Prostate gland (tissue), 2 donors: Measurements from ENCODE around the gene DOCK3. TPM values are rescaled to one million over a fixed set of nuclear protein-coding genes. Genes with fewer than 3 reads are reported as not detected.

Experiments
- DNase-seq: peaks from one replicate; pipeline ENCODE4 v3.0.0-alpha.2; 2019; ENCODE audit warnings: low spot score
- H3K27ac ChIP-seq, 2 donors: fragments of 200-600 bp; sonication (generic); 2 replicates each; pipeline ENCODE4 v1.5.1; 2017 to 2019
- H3K27me3 ChIP-seq: fragments of 200-600 bp; sonication (generic); replicated peaks from 2 replicates; pipeline ENCODE4 v1.5.1; 2019; ENCODE audit not compliant: insufficient read depth
- H3K36me3 ChIP-seq, 2 donors: fragments of 200-600 bp; sonication (generic); 1 replicate in 1 of 2; 2 replicates in 1 of 2; pipeline versions ENCODE4 v1.5.1 to v1.8.1; 2017 to 2019
- H3K4me1 ChIP-seq: fragments of 200-600 bp; sonication (generic); replicated peaks from 2 replicates; pipeline ENCODE4 v1.5.1; 2019
- H3K4me3 ChIP-seq, 2 donors: fragments of 200-600 bp; sonication (generic); 2 replicates each; pipeline ENCODE4 v1.5.1; 2017 to 2019
- H3K9me3 ChIP-seq: fragments of 200-600 bp; sonication (generic); 2 replicates; pipeline ENCODE4 v1.5.1; 2017
- CTCF ChIP-seq, 4 experiments: fragments of 200-600 bp in 2 of 4; fragments of 450-650 bp in 2 of 4; sonication (generic) in 2 of 4; IDR thresholded peaks; 1 replicate in 3 of 4; 2 replicates in 1 of 4; pipeline ENCODE4 v1.5.1; 2016 to 2019; ENCODE audit warnings: antibody characterized with exemption in 4 of 4, mild to moderate bottlenecking in 2 of 4, moderate library complexity in 2 of 4
- POLR2A ChIP-seq: fragments of 450-650 bp; IDR thresholded peaks from one replicate; pipeline ENCODE4 v1.6.1; 2016; ENCODE audit warnings: antibody characterized with exemption, mild to moderate bottlenecking
- POLR2AphosphoS5 ChIP-seq: sonication (generic); formaldehyde crosslinking; IDR thresholded peaks from one replicate; pipeline ENCODE4 v1.6.1; 2017; ENCODE audit warnings: antibody characterized with exemption
- WGBS: methylation state at CpG from one replicate; pipeline ENCODE4 v1.1.5; 2018; 5-methylcytosine and 5-hydroxymethylcytosine counted together
- intact Hi-C: fragments of 100-400 bp; cut with DNase I; formaldehyde crosslinking; loops from one replicate; pipeline ENCODE4 v1.14.2; 2022
- total RNA-seq, 2 donors: library from RNA; depleted of rRNA; stranded (reverse); fragments of >200 nt; gene quantifications; one replicate each; pipeline ENCODE4 v1.1.0, GENCODE V29; 2016

Gene DOCK3
- total RNA-seq, 2 donors from 2014 or later, result 0.36 to 6.3 TPM

DNA sequence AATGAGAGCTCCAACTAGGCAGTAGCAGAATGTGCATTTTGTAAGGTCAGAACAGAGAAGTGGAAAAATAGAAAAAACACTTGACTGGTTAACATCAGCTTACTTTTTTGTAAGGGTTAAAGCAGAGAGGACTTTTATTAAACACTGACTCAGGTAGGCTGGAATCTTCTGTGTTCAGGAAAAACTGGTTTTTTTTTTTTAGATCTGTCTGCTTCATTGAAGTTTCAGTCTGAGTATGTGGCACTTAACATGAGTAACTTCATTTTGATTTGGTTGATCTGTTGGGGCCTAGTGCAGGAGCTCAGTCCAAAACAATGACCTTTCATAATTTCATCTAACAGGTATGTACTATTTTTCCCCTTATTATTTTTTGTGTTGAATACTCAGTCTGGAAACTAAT, 141.1 kb downstream of the DOCK3 start:
- H3K36me3 ChIP-seq, result no peaks in the 10 kb centered on the region
- TF ChIP-seq CTCF (IDR thresholded peaks at IDR 0.05) (no peak), POLR2AphosphoS5 (no peak), POLR2A (no peak)
- DNase-seq, result no peak
- H3K4me3 ChIP-seq, result no peak overlapping the region
- H3K27ac ChIP-seq, result no peak overlapping the region
- no peaks in the 10 kb centered on the region for H3K9me3 ChIP-seq
- H3K4me1 ChIP-seq, result no peaks in the 10 kb centered on the region
- intact Hi-C loops, result no loop called here
- H3K27me3 ChIP-seq, result no peaks in the 10 kb centered on the region

DNA sequence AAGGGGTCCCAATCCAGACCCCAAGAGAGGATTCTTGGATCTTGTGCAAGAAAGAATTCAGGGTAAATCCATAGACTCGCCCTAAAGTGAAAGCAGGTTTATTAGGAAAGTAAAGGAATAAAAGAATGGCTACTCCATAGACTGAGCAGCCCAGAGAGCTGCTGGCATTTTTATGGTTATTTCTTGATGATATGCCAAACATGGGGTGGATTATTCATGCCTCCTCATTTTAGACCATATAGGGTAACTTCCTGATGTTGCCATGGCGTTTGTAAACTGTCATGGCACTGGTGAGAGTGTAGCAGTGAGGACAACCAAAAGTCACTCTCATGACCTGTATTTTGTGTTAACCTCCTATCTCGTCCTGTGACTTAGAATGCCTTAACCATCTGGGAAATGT, 142.2 kb downstream of the DOCK3 start:
- H3K4me1 ChIP-seq, result no peaks in the 10 kb centered on the region
- intact Hi-C loops, result no loop called here
- WGBS, result 51% methylated on average over 3 of the region's 3 CpGs
- no peak overlapping the region for H3K4me3 ChIP-seq
- H3K27me3 ChIP-seq, result no peaks in the 10 kb centered on the region
- no peaks in the 10 kb centered on the region for H3K36me3 ChIP-seq
- H3K9me3 ChIP-seq, result no peaks in the 10 kb centered on the region
- no peak overlapping the region for H3K27ac ChIP-seq
- DNase-seq, result no peak
- TF ChIP-seq POLR2AphosphoS5, result no peak

DNA sequence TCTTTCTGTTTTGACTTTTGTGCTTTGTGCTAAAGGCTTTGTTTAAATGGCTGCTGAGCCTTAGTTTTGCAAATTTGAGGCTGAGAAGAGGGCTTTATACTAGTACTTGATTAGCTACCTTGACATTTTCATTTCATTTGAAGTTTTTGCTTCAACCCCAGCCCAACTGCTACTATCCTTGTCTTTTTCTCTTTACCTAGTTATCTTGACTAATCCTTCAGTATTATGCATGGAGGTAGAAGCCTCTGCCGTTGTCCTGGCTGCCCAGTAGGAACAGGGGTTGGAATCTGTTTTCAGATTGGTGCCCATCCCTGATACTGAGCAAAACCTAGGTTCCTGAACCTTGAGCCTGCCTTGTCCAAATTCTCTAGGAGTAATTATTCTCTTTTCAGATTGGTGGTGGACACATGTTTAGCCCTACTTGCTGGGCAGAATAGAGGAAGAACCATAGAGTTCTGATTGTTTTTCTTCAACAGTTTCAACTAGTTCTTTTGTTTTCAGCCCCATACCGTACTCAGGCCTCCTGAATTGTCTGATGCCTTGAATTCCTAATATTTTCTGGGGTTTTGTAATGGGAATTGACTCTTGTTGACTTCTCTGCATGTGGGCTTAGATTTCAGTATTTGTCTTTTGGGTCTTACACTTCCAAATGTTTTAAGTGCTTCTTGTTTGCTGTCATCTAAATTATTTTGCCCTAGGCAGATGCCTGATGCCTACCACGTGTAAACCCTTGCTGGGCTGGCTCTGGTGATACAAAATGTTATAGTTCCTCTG, 143.2 kb downstream of the DOCK3 start:
- H3K4me3 ChIP-seq, result no peak overlapping the region
- no peaks in the 10 kb centered on the region for H3K27me3 ChIP-seq
- WGBS, result 33% methylated on average over 3 of the region's 3 CpGs

GRCh38 chr3:50819882-50820281, 145.2 kb downstream of the DOCK3 start:
- Histone ChIP-seq H3K4me1 (no peaks in the 10 kb centered on the region), H3K4me3 (no peak overlapping the region), H3K27me3 (no peaks in the 10 kb centered on the region), H3K27ac (no peak overlapping the region), H3K36me3 (no peaks in the 10 kb centered on the region), H3K9me3 (no peaks in the 10 kb centered on the region)
- intact Hi-C loops, result no loop called here
- no peak for DNase-seq
- WGBS, result 93% methylated on average over 5 of the region's 5 CpGs
- no peak for TF ChIP-seq CTCF (IDR thresholded peaks at IDR 0.05)
- TF ChIP-seq POLR2AphosphoS5, result no peak
- TF ChIP-seq POLR2A, result no peak

More for the DNA sequence above, 143.2 kb downstream of the DOCK3 start:
- H3K27ac ChIP-seq, result no peak overlapping the region
- no peak for DNase-seq
- no peaks in the 10 kb centered on the region for H3K4me1 ChIP-seq
- intact Hi-C loops, result no loop called here
- no peaks in the 10 kb centered on the region for H3K9me3 ChIP-seq
- H3K36me3 ChIP-seq, result no peaks in the 10 kb centered on the region
- no peak for TF ChIP-seq POLR2AphosphoS5
- TF ChIP-seq CTCF (IDR thresholded peaks at IDR 0.05), result no peak
- TF ChIP-seq POLR2A, result no peak

DNA sequence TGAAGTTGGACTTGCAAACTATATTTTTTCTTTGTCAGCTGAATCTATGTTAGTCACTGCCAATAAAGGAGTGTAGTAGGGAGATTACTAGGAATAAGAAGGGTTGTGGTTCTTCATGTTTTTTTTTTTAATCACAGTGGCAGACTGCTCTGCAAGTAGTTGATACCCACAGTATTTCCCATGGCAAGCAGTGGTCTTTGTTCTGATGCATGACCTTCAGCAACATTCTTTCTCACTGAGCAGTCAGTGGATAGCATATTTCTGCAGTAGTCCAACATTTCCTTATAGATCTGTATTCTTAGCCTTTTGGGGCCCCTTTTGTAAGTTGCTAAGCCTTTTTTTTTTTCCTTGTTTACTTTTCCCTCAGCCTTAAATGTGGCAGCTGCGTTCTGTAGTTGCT, 151.1 kb downstream of the DOCK3 start:
- intact Hi-C loops, result no loop called here
- no peaks in the 10 kb centered on the region for H3K27me3 ChIP-seq
- WGBS, result 41% methylated on average over 1 of the region's 1 CpG

More for the DNA sequence above, 151.1 kb downstream of the DOCK3 start:
- H3K9me3 ChIP-seq, result no peaks in the 10 kb centered on the region
- no peak for DNase-seq
- no peaks in the 10 kb centered on the region for H3K4me1 ChIP-seq
- H3K4me3 ChIP-seq, result no peak overlapping the region
- H3K27ac ChIP-seq, result no peak overlapping the region
- no peak for TF ChIP-seq POLR2AphosphoS5
- no peak for TF ChIP-seq POLR2A
- TF ChIP-seq CTCF (IDR thresholded peaks at IDR 0.05), result no peak
- H3K36me3 ChIP-seq, result no peaks in the 10 kb centered on the region
